ENCODE data around the gene TMEM129. TPM values are rescaled to one million over a fixed set of nuclear protein-coding genes. Genes with fewer than 3 reads are reported as not detected.

Gene TMEM129
- total and polyA plus RNA-seq, 2 experiments from 2014 or later, result 16.4 to 64.4 TPM

DNA sequence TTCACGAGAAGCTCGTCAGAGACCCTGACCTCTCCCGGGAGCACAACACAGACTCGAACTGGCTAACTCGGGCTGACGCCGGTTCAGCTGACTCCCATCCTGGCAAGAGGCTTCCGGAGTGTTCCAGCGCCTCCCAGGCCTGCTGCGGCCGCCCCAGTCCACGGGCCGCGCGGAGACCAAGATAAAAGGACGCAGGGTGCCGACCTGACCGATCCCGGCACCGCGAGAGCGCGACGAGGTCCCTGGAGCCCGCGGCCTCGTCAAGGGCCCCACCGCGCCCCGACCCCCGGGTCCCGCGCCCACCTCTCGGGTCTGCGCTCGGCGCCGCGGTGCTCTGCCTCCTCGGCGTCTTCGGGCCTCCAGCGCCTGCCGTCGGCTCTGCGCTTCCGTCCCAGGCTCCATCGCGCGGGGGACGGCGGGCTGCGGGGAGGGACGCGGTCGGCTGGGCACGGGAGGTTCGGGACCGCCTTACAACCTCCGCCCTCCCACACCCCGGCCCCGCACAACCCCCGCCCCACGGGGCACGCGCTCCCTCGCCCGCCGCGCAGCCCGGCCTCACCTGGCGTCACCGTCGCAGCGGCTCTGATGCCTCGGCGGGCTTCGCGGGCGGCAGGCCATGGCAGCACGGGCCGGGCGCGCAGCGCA is 9.4 kb downstream of the TMEM129 start:
- H3K79me2 ChIP-seq (replicated peaks; ENCODE audit: insufficient read depth), result peaks cover 55% of the 10 kb centered on the region
- peaks cover 9% of the 10 kb centered on the region; the same call in 1 of the 2 replicates for H3K4me1 ChIP-seq (ENCODE audit: insufficient read depth)
- H2AFZ ChIP-seq, result peak overlapping the region; percentile 86
- H3K36me3 ChIP-seq (ENCODE audit: insufficient read depth), result 0 out of 2 replicates have a peak, but pooled peaks cover 4% of the 10 kb centered on the region
- H3K4me3 ChIP-seq, result peak overlapping the region; percentile 89
- H3K4me2 ChIP-seq, result peak overlapping the region; percentile 98
- Mint-ChIP-seq H3K4me1 (peaks cover 23% of the 10 kb centered on the region), H3K27ac (peak overlapping the region; percentile 86; the same call in 1 of the 2 replicates), H3K4me3 (peak overlapping the region; percentile 92), H3K27me3 (ENCODE audit: insufficient read depth, low read depth, poor library complexity) (peaks cover 18% of the 10 kb centered on the region), H3K36me3 (ENCODE audit: low read depth) (peaks cover 34% of the 10 kb centered on the region), H3K9me3 (no peaks in the 10 kb centered on the region)
- H3F3A ChIP-seq (replicated peaks; ENCODE audit: low read depth), result peaks cover 14% of the 10 kb centered on the region
- no peaks in the 10 kb centered on the region for H3K27me3 ChIP-seq (ENCODE audit: insufficient read depth)
- peak; percentile 55 for DNase-seq (ENCODE audit: low spot score)
- peak; percentile 11 for ATAC-seq
- H3K27ac ChIP-seq (ENCODE audit: low read depth), result 0 out of 2 replicates have a peak overlapping the region, but pooled peaks have one; percentile 81
- H4K20me1 ChIP-seq (replicated peaks; ENCODE audit: insufficient read depth), result peaks cover 30% of the 10 kb centered on the region
- TF ChIP-seq ZNF114 (CRISPR knock-in tag; IDR thresholded peaks at IDR 0.05) (no peak), NANOG (IDR thresholded peaks at IDR 0.05; ENCODE audit: borderline replicate concordance) (no peak), ZNF331 (CRISPR knock-in tag; IDR thresholded peaks at IDR 0.05; ENCODE audit: low read depth) (no peak), ETS1 (IDR thresholded peaks at IDR 0.05) (no peak), CREB1 (CRISPR knock-in tag; IDR thresholded peaks at IDR 0.05; ENCODE audit: low read depth) (no peak)
- TF ChIP-seq, protein P1, sequence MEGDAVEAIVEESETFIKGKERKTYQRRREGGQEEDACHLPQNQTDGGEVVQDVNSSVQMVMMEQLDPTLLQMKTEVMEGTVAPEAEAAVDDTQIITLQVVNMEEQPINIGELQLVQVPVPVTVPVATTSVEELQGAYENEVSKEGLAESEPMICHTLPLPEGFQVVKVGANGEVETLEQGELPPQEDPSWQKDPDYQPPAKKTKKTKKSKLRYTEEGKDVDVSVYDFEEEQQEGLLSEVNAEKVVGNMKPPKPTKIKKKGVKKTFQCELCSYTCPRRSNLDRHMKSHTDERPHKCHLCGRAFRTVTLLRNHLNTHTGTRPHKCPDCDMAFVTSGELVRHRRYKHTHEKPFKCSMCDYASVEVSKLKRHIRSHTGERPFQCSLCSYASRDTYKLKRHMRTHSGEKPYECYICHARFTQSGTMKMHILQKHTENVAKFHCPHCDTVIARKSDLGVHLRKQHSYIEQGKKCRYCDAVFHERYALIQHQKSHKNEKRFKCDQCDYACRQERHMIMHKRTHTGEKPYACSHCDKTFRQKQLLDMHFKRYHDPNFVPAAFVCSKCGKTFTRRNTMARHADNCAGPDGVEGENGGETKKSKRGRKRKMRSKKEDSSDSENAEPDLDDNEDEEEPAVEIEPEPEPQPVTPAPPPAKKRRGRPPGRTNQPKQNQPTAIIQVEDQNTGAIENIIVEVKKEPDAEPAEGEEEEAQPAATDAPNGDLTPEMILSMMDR (conservative IDR thresholded peaks at IDR 0.05; ENCODE audit: low read depth in 2 of 2), result no peak
- TF ChIP-seq, protein P2, sequence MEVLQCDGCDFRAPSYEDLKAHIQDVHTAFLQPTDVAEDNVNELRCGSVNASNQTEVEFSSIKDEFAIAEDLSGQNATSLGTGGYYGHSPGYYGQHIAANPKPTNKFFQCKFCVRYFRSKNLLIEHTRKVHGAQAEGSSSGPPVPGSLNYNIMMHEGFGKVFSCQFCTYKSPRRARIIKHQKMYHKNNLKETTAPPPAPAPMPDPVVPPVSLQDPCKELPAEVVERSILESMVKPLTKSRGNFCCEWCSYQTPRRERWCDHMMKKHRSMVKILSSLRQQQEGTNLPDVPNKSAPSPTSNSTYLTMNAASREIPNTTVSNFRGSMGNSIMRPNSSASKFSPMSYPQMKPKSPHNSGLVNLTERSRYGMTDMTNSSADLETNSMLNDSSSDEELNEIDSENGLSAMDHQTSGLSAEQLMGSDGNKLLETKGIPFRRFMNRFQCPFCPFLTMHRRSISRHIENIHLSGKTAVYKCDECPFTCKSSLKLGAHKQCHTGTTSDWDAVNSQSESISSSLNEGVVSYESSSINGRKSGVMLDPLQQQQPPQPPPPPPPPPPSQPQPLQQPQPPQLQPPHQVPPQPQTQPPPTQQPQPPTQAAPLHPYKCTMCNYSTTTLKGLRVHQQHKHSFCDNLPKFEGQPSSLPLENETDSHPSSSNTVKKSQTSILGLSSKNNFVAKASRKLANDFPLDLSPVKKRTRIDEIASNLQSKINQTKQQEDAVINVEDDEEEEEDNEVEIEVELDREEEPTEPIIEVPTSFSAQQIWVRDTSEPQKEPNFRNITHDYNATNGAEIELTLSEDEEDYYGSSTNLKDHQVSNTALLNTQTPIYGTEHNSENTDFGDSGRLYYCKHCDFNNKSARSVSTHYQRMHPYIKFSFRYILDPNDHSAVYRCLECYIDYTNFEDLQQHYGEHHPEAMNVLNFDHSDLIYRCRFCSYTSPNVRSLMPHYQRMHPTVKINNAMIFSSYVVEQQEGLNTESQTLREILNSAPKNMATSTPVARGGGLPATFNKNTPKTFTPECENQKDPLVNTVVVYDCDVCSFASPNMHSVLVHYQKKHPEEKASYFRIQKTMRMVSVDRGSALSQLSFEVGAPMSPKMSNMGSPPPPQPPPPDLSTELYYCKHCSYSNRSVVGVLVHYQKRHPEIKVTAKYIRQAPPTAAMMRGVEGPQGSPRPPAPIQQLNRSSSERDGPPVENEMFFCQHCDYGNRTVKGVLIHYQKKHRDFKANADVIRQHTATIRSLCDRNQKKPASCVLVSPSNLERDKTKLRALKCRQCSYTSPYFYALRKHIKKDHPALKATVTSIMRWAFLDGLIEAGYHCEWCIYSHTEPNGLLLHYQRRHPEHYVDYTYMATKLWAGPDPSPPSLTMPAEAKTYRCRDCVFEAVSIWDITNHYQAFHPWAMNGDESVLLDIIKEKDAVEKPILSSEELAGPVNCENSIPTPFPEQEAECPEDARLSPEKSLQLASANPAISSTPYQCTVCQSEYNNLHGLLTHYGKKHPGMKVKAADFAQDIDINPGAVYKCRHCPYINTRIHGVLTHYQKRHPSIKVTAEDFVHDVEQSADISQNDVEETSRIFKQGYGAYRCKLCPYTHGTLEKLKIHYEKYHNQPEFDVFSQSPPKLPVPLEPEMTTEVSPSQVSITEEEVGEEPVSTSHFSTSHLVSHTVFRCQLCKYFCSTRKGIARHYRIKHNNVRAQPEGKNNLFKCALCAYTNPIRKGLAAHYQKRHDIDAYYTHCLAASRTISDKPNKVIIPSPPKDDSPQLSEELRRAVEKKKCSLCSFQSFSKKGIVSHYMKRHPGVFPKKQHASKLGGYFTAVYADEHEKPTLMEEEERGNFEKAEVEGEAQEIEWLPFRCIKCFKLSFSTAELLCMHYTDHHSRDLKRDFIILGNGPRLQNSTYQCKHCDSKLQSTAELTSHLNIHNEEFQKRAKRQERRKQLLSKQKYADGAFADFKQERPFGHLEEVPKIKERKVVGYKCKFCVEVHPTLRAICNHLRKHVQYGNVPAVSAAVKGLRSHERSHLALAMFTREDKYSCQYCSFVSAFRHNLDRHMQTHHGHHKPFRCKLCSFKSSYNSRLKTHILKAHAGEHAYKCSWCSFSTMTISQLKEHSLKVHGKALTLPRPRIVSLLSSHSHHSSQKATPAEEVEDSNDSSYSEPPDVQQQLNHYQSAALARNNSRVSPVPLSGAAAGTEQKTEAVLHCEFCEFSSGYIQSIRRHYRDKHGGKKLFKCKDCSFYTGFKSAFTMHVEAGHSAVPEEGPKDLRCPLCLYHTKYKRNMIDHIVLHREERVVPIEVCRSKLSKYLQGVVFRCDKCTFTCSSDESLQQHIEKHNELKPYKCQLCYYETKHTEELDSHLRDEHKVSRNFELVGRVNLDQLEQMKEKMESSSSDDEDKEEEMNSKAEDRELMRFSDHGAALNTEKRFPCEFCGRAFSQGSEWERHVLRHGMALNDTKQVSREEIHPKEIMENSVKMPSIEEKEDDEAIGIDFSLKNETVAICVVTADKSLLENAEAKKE (CRISPR knock-in tag; IDR thresholded peaks at IDR 0.05), result no peak
- H3K9me2 ChIP-seq (ENCODE audit: insufficient read depth), result no peaks in the 10 kb centered on the region

Data from GM23338 (cell line).